GM19397 (cell line): ENCODE data around the gene TBC1D4.

ENCODE experiments used
- ATAC-seq: cut with Tn5 transposase; IDR thresholded peaks from one replicate; pipeline ENCODE4 v1.9.1; 2021; ENCODE audit warnings: mild to moderate bottlenecking, moderate library complexity; ENCODE audit not compliant: unreplicated experiment

The TBC1D4 gene

GRCh38 chr13:75482070-75482819, at the start of gene TBC1D4:
TBC1D4 (minus strand) TSS chr13:75482169; CDS start chr13:75481767, 402 bp downstream.
- peak; percentile 78 for ATAC-seq

GRCh38 chr13:75530549-75530961, 48.6 kb upstream of the TBC1D4 start:
- no peak for ATAC-seq

- ATAC-seq = no peak
These were observed 40.0 kb upstream of the TBC1D4 start for GRCh38 chr13:75521956-75522355.

GRCh38 chr13:75518439-75519088, 36.6 kb upstream of the TBC1D4 start:
- ATAC-seq = no peak

- ATAC-seq = no peak
These were observed 32.4 kb upstream of the TBC1D4 start for GRCh38 chr13:75514080-75514995.

GRCh38 chr13:75513271-75513670, 31.3 kb upstream of the TBC1D4 start:
- ATAC-seq = no peak

GRCh38 chr13:75512253-75512652, 30.3 kb upstream of the TBC1D4 start:
- ATAC-seq = peak; percentile 87

- ATAC-seq = no peak
These were observed 29.2 kb upstream of the TBC1D4 start for GRCh38 chr13:75511051-75511625.

- ATAC-seq = no peak
These were observed 26.1 kb upstream of the TBC1D4 start for GRCh38 chr13:75508002-75508548.

DNA sequence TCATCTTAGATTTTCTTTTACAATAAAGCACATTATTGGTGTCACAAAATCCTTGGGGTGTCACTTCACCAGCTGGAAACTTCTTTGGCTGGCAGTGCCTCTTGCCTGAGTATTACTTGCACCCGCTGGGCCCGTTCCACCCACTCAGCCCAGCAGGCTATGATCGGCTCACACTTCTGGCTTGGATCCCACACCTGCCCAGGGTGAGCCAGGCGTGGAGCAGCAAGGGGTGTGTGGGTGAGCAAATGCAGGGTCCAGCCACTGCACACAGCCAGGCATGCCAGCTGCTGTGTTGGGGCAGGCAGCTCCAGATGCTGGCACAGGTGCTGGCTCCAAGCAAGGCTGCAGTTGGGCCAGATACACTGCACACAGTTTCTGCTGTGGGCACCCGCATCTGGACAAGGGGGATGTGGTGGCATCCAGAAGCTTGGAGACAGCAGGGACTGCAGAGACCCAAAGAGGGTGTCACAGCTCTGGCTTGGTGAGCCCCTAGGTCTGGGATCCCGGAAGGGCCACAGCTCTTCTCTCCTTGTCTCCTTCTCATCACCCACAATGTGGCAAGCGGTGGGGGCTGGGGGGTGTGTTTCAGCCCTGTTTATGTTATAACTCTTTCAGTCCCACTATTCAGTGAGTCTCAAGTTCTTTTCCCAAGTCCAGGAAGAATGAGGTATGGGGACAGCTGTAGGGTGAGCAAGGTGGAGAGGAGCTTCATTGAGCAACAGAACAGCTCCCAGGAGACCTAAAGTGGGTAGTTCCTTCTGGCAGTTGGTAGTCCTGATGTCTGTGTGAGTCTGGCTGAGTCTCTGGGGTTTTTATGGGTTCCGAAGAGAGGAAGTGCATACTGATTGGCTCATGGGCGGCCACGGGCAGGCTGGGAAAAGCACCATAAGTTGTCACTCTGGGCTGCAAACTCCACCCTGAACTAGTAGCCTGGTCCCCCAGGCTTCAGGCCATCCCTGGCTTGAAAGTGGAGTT, 25.3 kb upstream of the TBC1D4 start:
- ATAC-seq = no peak

DNA sequence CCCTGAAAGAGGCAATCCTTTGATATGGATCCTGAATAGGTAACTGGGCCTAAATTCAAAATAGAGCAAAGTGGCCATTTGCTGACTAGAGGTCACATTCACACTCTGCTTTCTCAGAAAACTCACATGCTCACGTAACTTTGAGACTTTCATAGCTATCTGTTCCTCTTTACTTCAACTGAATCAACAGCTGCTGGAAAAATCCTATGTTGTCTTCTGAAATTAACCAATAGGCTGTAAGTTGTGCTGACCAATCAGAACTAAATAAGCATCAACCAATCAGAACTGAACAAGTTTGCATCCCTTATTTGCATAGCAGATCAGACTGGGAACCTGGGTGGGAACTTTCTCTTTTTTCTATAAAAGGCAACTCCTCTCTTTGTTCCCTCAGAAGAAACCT, 24.0 kb upstream of the TBC1D4 start:
- ATAC-seq = no peak

- ATAC-seq = no peak
These were observed 23.4 kb upstream of the TBC1D4 start for GRCh38 chr13:75505327-75505726.

DNA sequence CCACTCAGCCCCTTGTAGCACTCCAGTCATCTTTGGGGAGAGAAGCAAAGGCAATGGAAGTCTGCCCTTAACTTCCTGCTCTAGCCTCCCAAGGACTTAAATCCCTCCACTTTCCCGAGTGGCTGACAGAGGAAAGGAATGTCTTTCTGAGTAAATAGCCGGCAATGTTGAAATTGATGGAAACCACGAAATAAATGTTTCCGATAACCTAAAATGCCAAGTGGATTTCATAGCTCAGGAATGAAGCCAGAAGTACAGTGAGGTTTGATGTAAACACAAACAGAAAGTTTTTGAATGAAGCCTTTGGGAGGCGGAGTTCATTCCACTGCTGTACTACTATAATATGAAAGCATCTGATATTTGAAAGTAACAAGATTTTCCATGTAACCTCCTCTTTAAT, 14.0 kb upstream of the TBC1D4 start:
- ATAC-seq = no peak

DNA sequence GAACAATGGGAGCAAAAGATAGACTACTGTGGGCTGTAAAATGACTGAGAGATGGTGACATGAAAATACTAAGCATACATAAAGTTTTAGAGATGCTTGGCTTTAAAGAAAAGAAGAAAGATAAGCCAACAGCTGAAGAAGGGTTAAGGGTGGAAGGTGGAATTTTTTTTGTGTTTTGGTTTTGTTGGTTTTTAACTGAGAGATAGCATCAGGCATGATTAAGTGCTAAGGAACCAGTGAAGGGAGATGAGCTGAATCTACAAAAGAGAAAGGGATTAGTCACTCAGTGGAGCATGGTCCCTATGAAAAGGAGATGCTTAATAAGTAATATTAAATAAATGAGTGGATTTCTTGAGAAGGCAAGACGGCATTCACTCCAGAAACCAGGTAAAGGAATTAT, 12.5 kb upstream of the TBC1D4 start:
- ATAC-seq = no peak

DNA sequence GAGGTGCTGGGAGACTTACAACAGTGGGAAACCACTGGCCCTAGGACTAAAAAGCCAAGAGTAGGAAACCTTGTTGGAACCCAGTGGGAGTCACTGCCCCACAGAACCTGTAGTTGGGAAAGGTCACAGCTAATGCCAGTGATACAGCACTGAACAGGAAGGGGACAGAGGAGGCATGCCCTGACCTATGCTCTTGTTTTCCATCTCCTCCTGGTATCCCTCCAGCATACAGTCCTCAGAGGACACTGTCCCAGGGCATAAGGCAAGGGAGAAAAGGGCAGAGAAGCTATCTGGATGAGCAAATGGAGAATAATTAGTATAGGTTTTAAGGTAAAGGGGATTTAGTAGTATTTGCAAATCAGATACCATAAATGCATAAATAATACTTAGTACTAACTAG, 11.2 kb upstream of the TBC1D4 start:
- no peak for ATAC-seq

DNA sequence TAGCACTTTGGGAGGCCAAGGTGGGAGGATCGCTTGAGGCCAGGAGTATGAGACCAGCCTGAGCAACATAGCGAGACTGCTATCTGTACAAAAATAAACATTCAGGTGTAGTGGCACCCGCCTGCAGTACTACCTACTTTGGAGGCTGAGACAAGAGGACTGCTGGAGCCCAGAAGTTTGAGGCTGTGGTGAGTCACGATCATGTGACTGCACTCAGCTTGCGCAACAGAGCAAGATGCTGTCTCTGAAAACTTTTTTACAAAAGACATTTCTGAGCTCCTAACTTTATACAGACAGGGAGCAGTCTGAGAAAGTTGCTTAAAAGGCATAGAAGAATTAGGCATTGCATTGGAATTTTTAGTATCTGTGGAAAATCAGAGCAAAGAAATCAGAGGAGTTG, 10.4 kb upstream of the TBC1D4 start:
- ATAC-seq = no peak

DNA sequence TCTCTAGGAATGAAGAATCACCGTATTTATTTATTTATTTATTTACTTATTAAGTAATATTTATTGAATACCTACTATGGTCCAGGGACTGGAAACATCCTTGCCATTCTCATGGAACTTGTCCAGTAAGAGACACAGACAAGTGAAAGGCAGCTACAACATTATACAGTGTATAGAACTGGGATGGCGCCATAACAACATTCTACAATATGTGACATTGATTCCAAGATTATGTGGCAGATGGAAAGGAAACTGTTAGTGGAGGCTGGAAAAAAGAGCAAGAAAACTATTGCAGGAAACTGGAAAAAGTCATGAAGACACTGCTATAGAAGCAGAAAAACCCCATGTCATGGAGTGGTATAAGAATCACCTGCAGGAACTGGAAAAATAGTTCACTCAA, 9.4 kb upstream of the TBC1D4 start:
- no peak for ATAC-seq

- peak; percentile 81 for ATAC-seq
These were observed 7.7 kb upstream of the TBC1D4 start for GRCh38 chr13:75489502-75490263.
